ENCODE measurements around the gene PRAMEF4. TPM values are rescaled to one million over a fixed set of nuclear protein-coding genes. Genes with fewer than 3 reads are reported as not detected.
"Not testable (repeated sequence)": the region's sequence is repeated elsewhere in the genome, so short reads cannot be mapped to it uniquely, and the experiment has no call there.

PRAMEF4 gene
- not detected for polyA plus RNA-seq

- H3K4me1 Mint-ChIP-seq; H3K27me3 Mint-ChIP-seq (ENCODE audit: low read depth in 3 of 3); H3K4me3 Mint-ChIP-seq; H3K27ac Mint-ChIP-seq; DNase-seq; H3K9me3 Mint-ChIP-seq; H3K36me3 Mint-ChIP-seq: not testable (repeated sequence)
These were observed at the start of gene PRAMEF4 for GRCh38 chr1:12886101-12886500. PRAMEF4 (minus strand) TSS chr1:12886201; CDS start chr1:12883394, 2,807 bp downstream.

GRCh38 chr1:12924368-12924767 lies 38.4 kb upstream of the PRAMEF4 start:
- H3K36me3 Mint-ChIP-seq; H3K4me3 Mint-ChIP-seq; H3K9me3 Mint-ChIP-seq; H3K27ac Mint-ChIP-seq; H3K4me1 Mint-ChIP-seq; H3K27me3 Mint-ChIP-seq (ENCODE audit: low read depth in 3 of 3); DNase-seq: not testable (repeated sequence)

GRCh38 chr1:12921749-12922148 lies 35.7 kb upstream of the PRAMEF4 start:
- not testable (repeated sequence) for H3K9me3 Mint-ChIP-seq; H3K36me3 Mint-ChIP-seq; H3K27me3 Mint-ChIP-seq (ENCODE audit: low read depth in 3 of 3); H3K27ac Mint-ChIP-seq; DNase-seq; H3K4me1 Mint-ChIP-seq; H3K4me3 Mint-ChIP-seq

- not testable (repeated sequence) for H3K36me3 Mint-ChIP-seq; H3K27me3 Mint-ChIP-seq (ENCODE audit: low read depth in 3 of 3); H3K4me3 Mint-ChIP-seq; DNase-seq; H3K27ac Mint-ChIP-seq; H3K9me3 Mint-ChIP-seq; H3K4me1 Mint-ChIP-seq
These were observed 30.3 kb upstream of the PRAMEF4 start, which contains the start of gene PRAMEF7 for GRCh38 chr1:12916310-12916709. PRAMEF7 (plus strand) TSS chr1:12916610; CDS start chr1:12917693, 1,083 bp downstream.

- H3K36me3 Mint-ChIP-seq; DNase-seq; H3K27me3 Mint-ChIP-seq (ENCODE audit: low read depth in 3 of 3); H3K9me3 Mint-ChIP-seq; H3K27ac Mint-ChIP-seq; H3K4me3 Mint-ChIP-seq; H3K4me1 Mint-ChIP-seq: not testable (repeated sequence)
These were observed 18.0 kb upstream of the PRAMEF4 start for GRCh38 chr1:12903793-12904572.

- H3K9me3 Mint-ChIP-seq; H3K27me3 Mint-ChIP-seq (ENCODE audit: low read depth in 3 of 3); H3K4me3 Mint-ChIP-seq; DNase-seq; H3K4me1 Mint-ChIP-seq; H3K27ac Mint-ChIP-seq; H3K36me3 Mint-ChIP-seq: not testable (repeated sequence)
These were observed 13.2 kb upstream of the PRAMEF4 start for GRCh38 chr1:12899186-12899585.

GRCh38 chr1:12898170-12898569 lies 12.2 kb upstream of the PRAMEF4 start, which contains the start of gene PRAMEF10:
PRAMEF10 (minus strand) TSS chr1:12898270; CDS start chr1:12895847, 2,423 bp downstream.
- H3K9me3 Mint-ChIP-seq; H3K36me3 Mint-ChIP-seq; DNase-seq; H3K27me3 Mint-ChIP-seq (ENCODE audit: low read depth in 3 of 3); H3K27ac Mint-ChIP-seq; H3K4me3 Mint-ChIP-seq; H3K4me1 Mint-ChIP-seq: not testable (repeated sequence)

- not testable (repeated sequence) for H3K27ac Mint-ChIP-seq; H3K4me1 Mint-ChIP-seq; DNase-seq; H3K36me3 Mint-ChIP-seq; H3K9me3 Mint-ChIP-seq; H3K27me3 Mint-ChIP-seq (ENCODE audit: low read depth in 3 of 3); H3K4me3 Mint-ChIP-seq
These were observed 7.5 kb downstream of the PRAMEF4 start for GRCh38 chr1:12878453-12878852.

- not testable (repeated sequence) for H3K27me3 Mint-ChIP-seq (ENCODE audit: low read depth in 3 of 3)
These were observed 22.7 kb downstream of the PRAMEF4 start for GRCh38 chr1:12863131-12863880.

GRCh38 chr1:12856786-12857185 lies 29.2 kb downstream of the PRAMEF4 start, which contains the start of gene PRAMEF2:
PRAMEF2 (plus strand) TSS chr1:12857086; CDS start chr1:12859010, 1,924 bp downstream.
- not testable (repeated sequence) for H3K4me1 Mint-ChIP-seq

More at GRCh38 chr1:12863131-12863880, 22.7 kb downstream of the PRAMEF4 start:
- H3K4me1 Mint-ChIP-seq, H3K4me3 Mint-ChIP-seq, H3K36me3 Mint-ChIP-seq, H3K9me3 Mint-ChIP-seq, DNase-seq, H3K27ac Mint-ChIP-seq: not testable (repeated sequence)

GRCh38 chr1:12851779-12852178 lies 34.2 kb downstream of the PRAMEF4 start:
- no peaks in the 10 kb centered on the region for H3K9me3 Mint-ChIP-seq
- peaks cover 0 to 12% (median 3%) of the 10 kb centered on the region in 3 donors for H3K27me3 Mint-ChIP-seq (ENCODE audit: low read depth in 3 of 3)
- no peak overlapping the region for H3K4me3 Mint-ChIP-seq
- no peaks in the 10 kb centered on the region for H3K4me1 Mint-ChIP-seq
- H3K27ac Mint-ChIP-seq: no peak overlapping the region
- H3K36me3 Mint-ChIP-seq: no peaks in the 10 kb centered on the region
- DNase-seq: no peak

More at GRCh38 chr1:12856786-12857185, 29.2 kb downstream of the PRAMEF4 start, which contains the start of gene PRAMEF2:
- H3K27ac Mint-ChIP-seq, H3K9me3 Mint-ChIP-seq, H3K36me3 Mint-ChIP-seq, DNase-seq, H3K4me3 Mint-ChIP-seq: not testable (repeated sequence)
- peaks cover 0 to 11% (median under 1%) of the 10 kb centered on the region in 3 donors for H3K27me3 Mint-ChIP-seq (ENCODE audit: low read depth in 3 of 3)

GRCh38 chr1:12848620-12849019 lies 37.4 kb downstream of the PRAMEF4 start, which contains the start of gene HNRNPCL1:
HNRNPCL1 (minus strand) TSS chr1:12848720; CDS start chr1:12848289, 431 bp downstream.
- DNase-seq; H3K4me3 Mint-ChIP-seq; H3K27ac Mint-ChIP-seq; H3K36me3 Mint-ChIP-seq; H3K9me3 Mint-ChIP-seq; H3K27me3 Mint-ChIP-seq (ENCODE audit: low read depth in 3 of 3); H3K4me1 Mint-ChIP-seq: not testable (repeated sequence)

GRCh38 chr1:12833251-12833650 lies 52.8 kb downstream of the PRAMEF4 start:
- H3K4me1 Mint-ChIP-seq; H3K27ac Mint-ChIP-seq; DNase-seq; H3K36me3 Mint-ChIP-seq; H3K9me3 Mint-ChIP-seq; H3K4me3 Mint-ChIP-seq; H3K27me3 Mint-ChIP-seq (ENCODE audit: low read depth in 3 of 3): not testable (repeated sequence)

GRCh38 chr1:12831310-12831709 lies 54.7 kb downstream of the PRAMEF4 start, which contains the start of gene PRAMEF11:
PRAMEF11 (minus strand) TSS chr1:12831410; CDS start chr1:12828789, 2,621 bp downstream.
- not testable (repeated sequence) for H3K36me3 Mint-ChIP-seq; H3K27me3 Mint-ChIP-seq (ENCODE audit: low read depth in 3 of 3); H3K27ac Mint-ChIP-seq; DNase-seq; H3K4me3 Mint-ChIP-seq; H3K4me1 Mint-ChIP-seq; H3K9me3 Mint-ChIP-seq
